HFFc6 (cell line): ENCODE data around the gene CRYBB1. TPM values are rescaled to one million over a fixed set of nuclear protein-coding genes. Genes with fewer than 3 reads are reported as not detected.

Experiments used
- DNase-seq: peaks from one replicate; pipeline ENCODE4 v3.0.0-alpha.2; 2018
- H3K27ac Mint-ChIP-seq: 2 replicates; pipeline ENCODE4 v1.8.0; 2020; ENCODE audit warnings: mild to moderate bottlenecking, mixed read lengths
- H3K27me3 Mint-ChIP-seq: 2 replicates; pipeline ENCODE4 v1.8.0; 2021; ENCODE audit warnings: mild to moderate bottlenecking, moderate library complexity, mixed read lengths; ENCODE audit not compliant: insufficient read depth
- H3K36me3 Mint-ChIP-seq: 2 replicates; pipeline ENCODE4 v1.8.0; 2021; ENCODE audit warnings: low read depth, mixed read lengths
- H3K4me1 Mint-ChIP-seq: 2 replicates; pipeline ENCODE4 v1.8.0; 2020; ENCODE audit warnings: low read depth, mixed read lengths
- H3K4me3 Mint-ChIP-seq: 2 replicates; pipeline ENCODE4 v1.8.0; 2020; ENCODE audit warnings: mild to moderate bottlenecking, moderate library complexity, mixed read lengths
- H3K9me3 Mint-ChIP-seq: 2 replicates; pipeline ENCODE4 v1.8.0; 2020; ENCODE audit warnings: mild to moderate bottlenecking, mixed read lengths
- total RNA-seq, 6 experiments: library from RNA; stranded (reverse); fragmentation: NEBNext Ultra II Directional; extraction: Animal tissue kit (Norgen Biotek cat#: 25700); gene quantifications; 2 replicates in 1 of 6; 3 replicates in 5 of 6; pipeline ENCODE4 v1.2.3, GENCODE V29; 2021
- TF ChIP-seq, protein P1 (sequence below): fragments of 200-600 bp; sonication (generic); IDR thresholded peaks from 2 replicates; pipeline ENCODE4 v1.5.0; 2021; ENCODE audit warnings: antibody characterized with exemption, mild to moderate bottlenecking

CRYBB1 gene
- total RNA-seq, 6 experiments from 2014 or later = not detected

GRCh38 chr22:26554956-26555355 is 62.9 kb downstream of the CRYBB1 start:
- peaks cover 64% of the 10 kb centered on the region for H3K4me1 Mint-ChIP-seq
- H3K9me3 Mint-ChIP-seq = no peaks in the 10 kb centered on the region
- peak overlapping the region; percentile 94 for H3K27ac Mint-ChIP-seq
- no peak for DNase-seq
- H3K36me3 Mint-ChIP-seq = no peaks in the 10 kb centered on the region; the same call in 1 of the 2 replicates
- TF ChIP-seq, protein P1, sequence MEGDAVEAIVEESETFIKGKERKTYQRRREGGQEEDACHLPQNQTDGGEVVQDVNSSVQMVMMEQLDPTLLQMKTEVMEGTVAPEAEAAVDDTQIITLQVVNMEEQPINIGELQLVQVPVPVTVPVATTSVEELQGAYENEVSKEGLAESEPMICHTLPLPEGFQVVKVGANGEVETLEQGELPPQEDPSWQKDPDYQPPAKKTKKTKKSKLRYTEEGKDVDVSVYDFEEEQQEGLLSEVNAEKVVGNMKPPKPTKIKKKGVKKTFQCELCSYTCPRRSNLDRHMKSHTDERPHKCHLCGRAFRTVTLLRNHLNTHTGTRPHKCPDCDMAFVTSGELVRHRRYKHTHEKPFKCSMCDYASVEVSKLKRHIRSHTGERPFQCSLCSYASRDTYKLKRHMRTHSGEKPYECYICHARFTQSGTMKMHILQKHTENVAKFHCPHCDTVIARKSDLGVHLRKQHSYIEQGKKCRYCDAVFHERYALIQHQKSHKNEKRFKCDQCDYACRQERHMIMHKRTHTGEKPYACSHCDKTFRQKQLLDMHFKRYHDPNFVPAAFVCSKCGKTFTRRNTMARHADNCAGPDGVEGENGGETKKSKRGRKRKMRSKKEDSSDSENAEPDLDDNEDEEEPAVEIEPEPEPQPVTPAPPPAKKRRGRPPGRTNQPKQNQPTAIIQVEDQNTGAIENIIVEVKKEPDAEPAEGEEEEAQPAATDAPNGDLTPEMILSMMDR = no peak
- H3K27me3 Mint-ChIP-seq = peaks cover 1% of the 10 kb centered on the region; the same call in 1 of the 2 replicates
- no peak overlapping the region for H3K4me3 Mint-ChIP-seq

GRCh38 chr22:26553056-26553752 is 64.6 kb downstream of the CRYBB1 start:
- peak; percentile 86 for DNase-seq
- Mint-ChIP-seq H3K27ac (peak overlapping the region; percentile 94), H3K4me1 (peaks cover 60% of the 10 kb centered on the region), H3K36me3 (no peaks in the 10 kb centered on the region; the same call in 1 of the 2 replicates), H3K4me3 (peak overlapping the region; percentile 81), H3K9me3 (no peaks in the 10 kb centered on the region), H3K27me3 (peaks cover 1% of the 10 kb centered on the region; the same call in 1 of the 2 replicates)
- TF ChIP-seq, protein P1 = no peak

- DNase-seq = no peak
- Mint-ChIP-seq H3K36me3 (no peaks in the 10 kb centered on the region; the same call in 1 of the 2 replicates), H3K27ac (peak overlapping the region; percentile 94), H3K4me3 (peak overlapping the region; percentile 45; the same call in 1 of the 2 replicates), H3K4me1 (peaks cover 61% of the 10 kb centered on the region), H3K9me3 (no peaks in the 10 kb centered on the region), H3K27me3 (peaks cover 1% of the 10 kb centered on the region; the same call in 1 of the 2 replicates)
- TF ChIP-seq, protein P1 = no peak
These were observed 65.4 kb downstream of the CRYBB1 start for GRCh38 chr22:26552466-26552865.

DNA sequence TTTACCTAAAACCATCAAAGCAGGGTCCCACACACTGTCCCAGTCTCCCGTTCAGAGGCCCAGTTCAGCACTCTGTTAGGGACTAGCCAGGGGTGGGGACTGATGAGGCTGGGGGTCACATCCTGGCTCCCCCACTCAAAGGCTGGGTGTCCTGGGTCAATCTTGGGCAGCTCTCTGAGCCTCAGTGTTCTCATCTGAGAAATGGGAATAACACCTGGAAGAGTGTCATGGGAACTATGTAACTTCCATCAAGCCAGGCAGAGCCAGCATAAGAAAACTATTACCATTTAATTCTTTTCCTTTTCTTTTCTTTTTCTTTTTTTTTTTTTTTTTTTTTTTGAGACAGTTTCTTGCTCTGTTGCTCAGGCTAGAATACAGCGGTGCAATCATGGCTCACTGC is 66.3 kb downstream of the CRYBB1 start:
- peaks cover 66% of the 10 kb centered on the region for H3K4me1 Mint-ChIP-seq
- no peak for DNase-seq
- peak overlapping the region; percentile 94 for H3K27ac Mint-ChIP-seq
- peaks cover 1% of the 10 kb centered on the region; the same call in 1 of the 2 replicates for H3K27me3 Mint-ChIP-seq
- no peaks in the 10 kb centered on the region for H3K9me3 Mint-ChIP-seq
- peak overlapping the region; percentile 29; the same call in 1 of the 2 replicates for H3K4me3 Mint-ChIP-seq
- H3K36me3 Mint-ChIP-seq = peaks cover 2% of the 10 kb centered on the region
- TF ChIP-seq, protein P1 = no peak

DNA sequence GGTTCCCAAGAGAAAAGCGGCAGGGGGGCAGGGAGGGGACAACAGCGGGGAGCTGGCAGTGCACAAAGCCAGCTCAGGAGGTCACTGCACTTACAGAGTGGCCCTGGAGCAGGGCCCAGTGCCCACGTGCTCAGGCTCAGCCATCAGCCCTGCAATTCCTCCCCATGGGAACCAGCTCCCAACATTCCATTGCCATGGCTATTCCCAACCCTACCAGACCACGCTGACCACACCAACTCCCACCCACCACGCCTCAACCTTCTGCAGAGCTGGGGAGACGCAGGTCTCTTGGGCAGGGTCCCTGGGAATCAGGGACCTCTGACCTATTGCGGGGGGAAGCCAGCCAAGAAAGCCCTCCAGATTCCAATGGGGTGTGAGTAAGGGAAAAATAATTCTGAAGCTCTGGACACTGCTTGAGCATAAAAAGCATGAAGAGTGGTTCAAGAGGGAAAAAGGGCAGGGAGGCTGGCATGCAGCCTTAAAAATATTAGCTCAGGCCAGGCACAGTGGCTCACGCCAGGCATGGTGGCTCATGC is 67.3 kb downstream of the CRYBB1 start:
- H3K36me3 Mint-ChIP-seq = peaks cover 8% of the 10 kb centered on the region
- peak overlapping the region; percentile 29 for H3K4me3 Mint-ChIP-seq
- H3K27ac Mint-ChIP-seq = peak overlapping the region; percentile 94
- TF ChIP-seq, protein P1 = no peak
- H3K4me1 Mint-ChIP-seq = peaks cover 71% of the 10 kb centered on the region
- no peaks in the 10 kb centered on the region for H3K9me3 Mint-ChIP-seq
- DNase-seq = peak; percentile 89
- peaks cover 1% of the 10 kb centered on the region; the same call in 1 of the 2 replicates for H3K27me3 Mint-ChIP-seq
